Erythroblast (primary cell): ENCODE data around the gene OGFRL1.

Source experiments
- GATA1 ChIP-seq: IDR thresholded peaks from 2 replicates; pipeline ENCODE4 v1.6.1; 2011; ENCODE audit warnings: low read depth, mild to moderate bottlenecking, control low read depth, low read length, moderate library complexity
- POLR2A ChIP-seq: IDR thresholded peaks from 2 replicates; pipeline ENCODE4 v1.6.1; 2011; ENCODE audit warnings: mild to moderate bottlenecking, low read length

- no peak for TF ChIP-seq POLR2A
- TF ChIP-seq GATA1: no peak
These were observed 23.5 kb downstream of the OGFRL1 start for GRCh38 chr6:71312089-71312488.
